H1 (cell line): ENCODE measurements around the gene PPFIBP2. TPM values are rescaled to one million over a fixed set of nuclear protein-coding genes. Genes with fewer than 3 reads are reported as not detected.

ENCODE experiments used
- CTCF ChIA-PET: fragments of 300-600 bp; sonication (Branson Sonifier 250); formaldehyde crosslinking; loops from one replicate; lab custom pipeline; 2021; ENCODE audit not compliant: partially characterized antibody; lab: Charles Lee
- POLR2A ChIA-PET: fragments of 300-600 bp; sonication (Branson Sonifier 250); formaldehyde crosslinking; loops from one replicate; lab custom pipeline; 2021; ENCODE audit warnings: inconsistent platforms; ENCODE audit not compliant: partially characterized antibody; lab: Charles Lee
- DNase-seq, 2 experiments: peaks; one replicate each; pipeline versions ENCODE4 v3.0.0 to v3.0.0-alpha.2; 2010 to 2022; ENCODE audit warnings: low spot score in 2 of 2, low read depth in 1 of 2, mixed read lengths in 1 of 2
- FAIRE-seq: peaks from 2 replicates; lab custom pipeline; 2011; peaks lifted over from hg19 to GRCh38; lab: Jason Lieb, UNC
- H2AFZ ChIP-seq: 2 replicates; pipeline ENCODE4 v1.8.1; 2012; ENCODE audit warnings: low read length, inconsistent platforms
- H2AK5ac ChIP-seq: 2 replicates; pipeline ENCODE4 v1.6.1; 2013; ENCODE audit warnings: low read depth, low read length
- H2BK120ac ChIP-seq: replicated peaks from 2 replicates; pipeline ENCODE3; 2013; ENCODE audit warnings: low read depth, low read length, inconsistent platforms
- H2BK12ac ChIP-seq: 2 replicates; pipeline ENCODE4 v1.6.1; 2013; ENCODE audit warnings: low read depth, low read length
- H2BK15ac ChIP-seq: 2 replicates; pipeline ENCODE4 v1.6.1; 2013; ENCODE audit warnings: low read length
- H2BK20ac ChIP-seq: 2 replicates; pipeline ENCODE4 v1.6.1; 2013; ENCODE audit warnings: low read length
- H2BK5ac ChIP-seq: 2 replicates; pipeline ENCODE4 v1.6.1; 2013; ENCODE audit warnings: low read depth, low read length
- H3K14ac ChIP-seq: 2 replicates; pipeline ENCODE4 v1.6.1; 2013; ENCODE audit warnings: inconsistent platforms; ENCODE audit not compliant: insufficient read length
- H3K18ac ChIP-seq: 2 replicates; pipeline ENCODE4 v1.6.1; 2013; ENCODE audit warnings: low read length; ENCODE audit errors: extremely low read depth
- H3K23ac ChIP-seq: 2 replicates; pipeline ENCODE4 v1.6.1; 2013; ENCODE audit warnings: inconsistent platforms; ENCODE audit not compliant: insufficient read length
- H3K23me2 ChIP-seq: 2 replicates; pipeline ENCODE4 v1.6.1; 2013; ENCODE audit warnings: low read depth, low read length
- H3K27ac ChIP-seq: 2 replicates; pipeline ENCODE4 v1.6.1; 2011; ENCODE audit warnings: low read depth, low read length, inconsistent platforms
- H3K27me3 ChIP-seq, 4 experiments: replicated peaks in 1 of 4; 1 replicate in 1 of 4; 2 replicates in 3 of 4; pipeline versions ENCODE4 v1.6.1 to v1.8.1; 2011 to 2013; ENCODE audit warnings: low read length in 3 of 4, mild to moderate bottlenecking in 3 of 4, inconsistent platforms in 2 of 4, mixed read lengths in 2 of 4, moderate library complexity in 1 of 4; ENCODE audit not compliant: control insufficient read depth in 3 of 4, insufficient read depth in 3 of 4; ENCODE audit errors: extremely low read depth in 1 of 4
- H3K36me3 ChIP-seq, 4 experiments: 2 replicates each; pipeline versions ENCODE4 v1.6.1 to v1.8.1; 2011 to 2013; ENCODE audit warnings: mild to moderate bottlenecking in 4 of 4, low read length in 3 of 4, moderate library complexity in 2 of 4, control low read depth in 1 of 4, inconsistent platforms in 1 of 4; ENCODE audit not compliant: insufficient read depth in 4 of 4, control insufficient read depth in 2 of 4
- H3K4ac ChIP-seq: replicated peaks from 2 replicates; pipeline ENCODE3; 2013; ENCODE audit warnings: low read length, low read depth, mixed read lengths, inconsistent platforms; ENCODE audit not compliant: insufficient read length
- H3K4me1 ChIP-seq, 4 experiments: replicated peaks in 1 of 4; 1 replicate in 1 of 4; 2 replicates in 3 of 4; pipeline versions ENCODE4 v1.6.1 to v1.8.1; 2011 to 2013; ENCODE audit warnings: low read length in 3 of 4, inconsistent platforms in 2 of 4, mixed read lengths in 1 of 4; ENCODE audit not compliant: insufficient read depth in 4 of 4, control insufficient read depth in 3 of 4
- H3K4me2 ChIP-seq, 2 experiments: 2 replicates each; pipeline versions ENCODE4 v1.6.1 to v1.8.1; 2011 to 2013; ENCODE audit warnings: low read depth in 2 of 2, low read length in 2 of 2, control low read depth in 1 of 2, inconsistent platforms in 1 of 2, mild to moderate bottlenecking in 1 of 2; ENCODE audit not compliant: insufficient read depth in 1 of 2
- H3K4me3 ChIP-seq, 4 experiments: fragments of 200-600, 300-600 bp in 1 of 4; sonication (generic), shearing (Covaris generic), sonication (Bioruptor Twin) in 1 of 4; 2 replicates each; pipeline versions ENCODE4 v1.5.1 to v1.8.1; 2011 to 2016; ENCODE audit warnings: low read length in 4 of 4, low read depth in 3 of 4, control low read depth in 2 of 4, inconsistent platforms in 2 of 4, mild to moderate bottlenecking in 2 of 4, mixed read lengths in 1 of 4, moderate library complexity in 1 of 4; ENCODE audit not compliant: insufficient read depth in 2 of 4; ENCODE audit errors: extremely low read depth in 1 of 4
- H3K56ac ChIP-seq: replicated peaks from 2 replicates; pipeline ENCODE3; 2013; ENCODE audit warnings: low read depth, mild to moderate bottlenecking, mixed read lengths, low read length, inconsistent platforms; ENCODE audit not compliant: insufficient read length
- H3K79me1 ChIP-seq: 2 replicates; pipeline ENCODE4 v1.6.1; 2013; ENCODE audit warnings: low read depth, low read length, control low read depth
- H3K79me2 ChIP-seq, 2 experiments: 2 replicates each; pipeline versions ENCODE4 v1.6.1 to v1.8.1; 2012 to 2013; ENCODE audit warnings: low read length in 2 of 2, mild to moderate bottlenecking in 2 of 2, inconsistent platforms in 1 of 2; ENCODE audit not compliant: insufficient read depth in 2 of 2, control insufficient read depth in 1 of 2
- H3K9ac ChIP-seq, 4 experiments: replicated peaks in 1 of 4; 1 replicate in 1 of 4; 2 replicates in 3 of 4; pipeline versions ENCODE4 v1.6.1 to v1.8.1; 2011 to 2013; ENCODE audit warnings: low read depth in 3 of 4, low read length in 3 of 4, control low read depth in 2 of 4, mild to moderate bottlenecking in 2 of 4, moderate library complexity in 2 of 4, inconsistent platforms in 1 of 4; ENCODE audit errors: extremely low read depth in 1 of 4
- H3K9me3 ChIP-seq, 2 experiments: 2 replicates each; pipeline versions ENCODE4 v1.6.1 to v1.8.1; 2012 to 2013; ENCODE audit warnings: mild to moderate bottlenecking in 2 of 2, moderate library complexity in 2 of 2, control low read depth in 1 of 2, inconsistent platforms in 1 of 2, low read depth in 1 of 2, low read length in 1 of 2, mixed read lengths in 1 of 2; ENCODE audit not compliant: insufficient read depth in 2 of 2
- H4K20me1 ChIP-seq, 2 experiments: replicated peaks in 1 of 2; 2 replicates each; pipeline versions ENCODE3 to v1.8.1; 2011 to 2013; ENCODE audit warnings: inconsistent platforms in 2 of 2, low read length in 2 of 2, mild to moderate bottlenecking in 1 of 2; ENCODE audit not compliant: insufficient read depth in 2 of 2, control insufficient read depth in 1 of 2
- H4K5ac ChIP-seq: 2 replicates; pipeline ENCODE4 v1.6.1; 2013; ENCODE audit warnings: low read length, low read depth, mixed read lengths, inconsistent platforms; ENCODE audit not compliant: insufficient read length
- H4K8ac ChIP-seq: 2 replicates; pipeline ENCODE4 v1.8.0; 2013; ENCODE audit warnings: mild to moderate bottlenecking, moderate library complexity, low read length, inconsistent platforms; ENCODE audit not compliant: insufficient read depth; ENCODE audit errors: extremely low read depth
- H4K91ac ChIP-seq: replicated peaks from 2 replicates; pipeline ENCODE3; 2013; ENCODE audit warnings: low read length, mixed read lengths, inconsistent platforms; ENCODE audit not compliant: insufficient read length
- ATF3 ChIP-seq: IDR thresholded peaks from 2 replicates; pipeline ENCODE4 v1.6.1; 2011; ENCODE audit warnings: low read depth, mild to moderate bottlenecking, low read length; ENCODE audit not compliant: insufficient read depth
- BCL11A ChIP-seq, 2 experiments: IDR thresholded peaks; one replicate each; pipeline ENCODE4 v1.6.1; 2011; ENCODE audit warnings: low read depth in 2 of 2, low read length in 2 of 2, mild to moderate bottlenecking in 2 of 2
- CHD1 ChIP-seq: IDR thresholded peaks from 2 replicates; pipeline ENCODE4 v1.6.1; 2012; ENCODE audit warnings: low read depth, low read length, improper control_type of control experiment
- CHD2 ChIP-seq: IDR thresholded peaks from 2 replicates; pipeline ENCODE4 v1.6.1; 2012; ENCODE audit warnings: low read length, improper control_type of control experiment
- FOSL1 ChIP-seq: IDR thresholded peaks from 2 replicates; pipeline ENCODE4 v1.6.1; 2011; ENCODE audit warnings: mild to moderate bottlenecking, low read depth, low read length, moderate library complexity; ENCODE audit not compliant: insufficient read depth
- HDAC2 ChIP-seq, 2 experiments: fragments of 300-600 bp in 1 of 2; sonication (generic) in 1 of 2; IDR thresholded peaks; 2 replicates each; pipeline ENCODE4 v1.6.1; 2011 to 2012; ENCODE audit warnings: low read depth in 2 of 2, low read length in 2 of 2, mild to moderate bottlenecking in 2 of 2, moderate library complexity in 2 of 2, borderline replicate concordance in 1 of 2, inconsistent platforms in 1 of 2
- MAX ChIP-seq: IDR thresholded peaks from 2 replicates; pipeline ENCODE4 v1.6.1; 2012; ENCODE audit warnings: inconsistent platforms
- PHF8 ChIP-seq: fragments of 200-600 bp; sonication (generic); conservative IDR thresholded peaks from 2 replicates; pipeline ENCODE4 v1.7.1; 2012; ENCODE audit warnings: low read depth, mild to moderate bottlenecking, inconsistent platforms, low read length, moderate library complexity
- RBBP5 ChIP-seq: IDR thresholded peaks from 2 replicates; pipeline ENCODE4 v1.7.1; 2012; ENCODE audit warnings: low read depth, mild to moderate bottlenecking, inconsistent platforms, low read length, moderate library complexity, borderline replicate concordance
- RFX5 ChIP-seq: IDR thresholded peaks from 2 replicates; pipeline ENCODE4 v1.6.1; 2011; ENCODE audit warnings: low read depth, low read length, improper control_type of control experiment, borderline replicate concordance
- SAP30 ChIP-seq: fragments of 300-600 bp; sonication (generic); IDR thresholded peaks from 2 replicates; pipeline ENCODE4 v1.7.1; 2012; ENCODE audit warnings: low read length, moderate library complexity, mild to moderate bottlenecking, inconsistent platforms; ENCODE audit not compliant: insufficient read depth, insufficient replicate concordance
- SUZ12 ChIP-seq: fragments of 200-600 bp; sonication (generic); IDR thresholded peaks from 2 replicates; pipeline ENCODE4 v1.6.1; 2012; ENCODE audit warnings: mild to moderate bottlenecking, inconsistent platforms, low read length, moderate library complexity, mixed read lengths
- YY1 ChIP-seq: IDR thresholded peaks from 2 replicates; pipeline ENCODE4 v1.6.1; 2011; ENCODE audit warnings: low read depth, mild to moderate bottlenecking, low read length
- WGBS, 2 experiments: shearing (Covaris generic) in 1 of 2; methylation state at CpG; one replicate each; pipeline versions ENCODE4 v1.1.6 to v1.1.7; 2013 to 2015; ENCODE audit warnings: low lambda C conversion rate in 2 of 2, mixed read lengths in 2 of 2, inconsistent platforms in 1 of 2, low coverage in 1 of 2, missing lambda C conversion rate in 1 of 2; ENCODE audit not compliant: insufficient replicate concordance in 2 of 2, insufficient coverage in 1 of 2, insufficient read length in 1 of 2; ENCODE audit errors: extremely low coverage in 1 of 2, missing lambda C conversion rate in 1 of 2; 5-methylcytosine and 5-hydroxymethylcytosine counted together
- polyA plus RNA-seq, 7 experiments: library from polyadenylated mRNA; depleted of rRNA in 3 of 7; stranded (reverse) in 5 of 7; unstranded in 2 of 7; fragments of >200 nt in 5 of 7; fragments of 200-250 nt in 2 of 7; gene quantifications; 1 replicate in 5 of 7; 2 replicates in 1 of 7; 4 replicates in 1 of 7; pipeline versions ENCODE4 v1.2.1 to v1.2.3, GENCODE V29; 2011 to 2013; ENCODE audit warnings: missing spikeins in 2 of 7, mixed read lengths in 2 of 7
- total RNA-seq: library from RNA; stranded (reverse); fragmentation: NEBNext Ultra II Directional; extraction: Animal tissue kit (Norgen Biotek cat#: 25700); gene quantifications from 2 replicates; pipeline ENCODE4 v1.2.1, GENCODE V29; 2021

Gene PPFIBP2
- total and polyA plus RNA-seq, 2 of the 8 experiments (the other 6 are each of a cell fraction or from before 2014, with no cell fraction given) = 5.5 to 9.8 TPM

- CTCF ChIA-PET = interaction anchor here (0.8 to 4.1 kb wide), 13 partner anchors 8 to 276 kb away, joined by 3 to 27 read pairs (median 5); no protein-coding TSS in a partner anchor
- no peaks in the 10 kb centered on the region for H3K23me2 ChIP-seq
- no peak overlapping the region for H3K27ac ChIP-seq
- H3K14ac ChIP-seq = no peak overlapping the region
- no peaks in the 10 kb centered on the region; the same call in 1 of the 2 replicates for H3K79me1 ChIP-seq
- H2BK15ac ChIP-seq = no peak overlapping the region
- H2BK120ac ChIP-seq = no peak overlapping the region
- no peak overlapping the region for H4K8ac ChIP-seq
- no peak overlapping the region for H3K9ac ChIP-seq
- no peak overlapping the region for H2BK20ac ChIP-seq
- H3K27me3 ChIP-seq = no peaks in the 10 kb centered on the region
- WGBS, 2 experiments = 94% methylated on average over 2 of the region's 2 CpGs; no CpG with 5 or more reads in 1 of the 2 experiments
- H2AK5ac ChIP-seq = no peak overlapping the region
- H4K91ac ChIP-seq = no peak overlapping the region
- no peak overlapping the region for H2AFZ ChIP-seq
- H3K36me3 ChIP-seq = no peaks in the 10 kb centered on the region; a peak in 1 of 8 replicates
- FAIRE-seq = no peak
- H3K23ac ChIP-seq = no peak overlapping the region
- no peaks in the 10 kb centered on the region for H3K9me3 ChIP-seq
- no peak overlapping the region for H3K18ac ChIP-seq
- no peak overlapping the region for H4K5ac ChIP-seq
- no peak overlapping the region for H3K4me3 ChIP-seq
- no peak overlapping the region for H3K4me2 ChIP-seq
- H3K56ac ChIP-seq = no peak overlapping the region
- no peak overlapping the region for H2BK12ac ChIP-seq
- H3K4ac ChIP-seq = no peak overlapping the region
- no peaks in the 10 kb centered on the region for H3K4me1 ChIP-seq
- H4K20me1 ChIP-seq = no peaks in the 10 kb centered on the region
- H2BK5ac ChIP-seq = no peak overlapping the region
- no peaks in the 10 kb centered on the region for H3K79me2 ChIP-seq
- no peak for DNase-seq
- POLR2A ChIA-PET = no interaction called here
- TF ChIP-seq BCL11A (IDR thresholded peaks at IDR 0.05; ENCODE audit: low read depth in 2 of 2, low read length in 2 of 2) (no peak), PHF8 (no peak), SAP30 (no peak), CHD1 (no peak), CHD2 (no peak), RFX5 (no peak), MAX (no peak), YY1 (no peak), SUZ12 (no peak), FOSL1 (no peak), HDAC2 (IDR thresholded peaks at IDR 0.05; ENCODE audit: borderline replicate concordance in 1 of 2, low read depth in 2 of 2, low read length in 2 of 2) (no peak), ATF3 (no peak), RBBP5 (no peak)
Measured at GRCh38 chr11:7630002-7630401, 116.2 kb downstream of the PPFIBP2 start.
